HG03521 (cell line): ENCODE data around the gene PPP1R13B.

Experiments
- ATAC-seq: cut with Tn5 transposase; IDR thresholded peaks from one replicate; pipeline ENCODE4 v1.9.1; 2021; ENCODE audit warnings: mild to moderate bottlenecking, moderate library complexity; ENCODE audit not compliant: unreplicated experiment

Gene PPP1R13B

GRCh38 chr14:103746701-103747100, 100.7 kb downstream of the PPP1R13B start:
- ATAC-seq = no peak

- ATAC-seq = no peak
Measured at GRCh38 chr14:103745424-103745823, 102.0 kb downstream of the PPP1R13B start.

GRCh38 chr14:103744621-103745395, 102.6 kb downstream of the PPP1R13B start:
- no peak for ATAC-seq

- ATAC-seq = no peak
Measured at GRCh38 chr14:103743691-103744090, 103.7 kb downstream of the PPP1R13B start.

GRCh38 chr14:103742499-103743255, 104.7 kb downstream of the PPP1R13B start:
- ATAC-seq = no peak

GRCh38 chr14:103741876-103742275, 105.5 kb downstream of the PPP1R13B start:
- no peak for ATAC-seq

GRCh38 chr14:103740991-103741689, 106.2 kb downstream of the PPP1R13B start:
- ATAC-seq = no peak

- no peak for ATAC-seq
Measured at GRCh38 chr14:103739793-103740501, 107.4 kb downstream of the PPP1R13B start.

GRCh38 chr14:103739466-103739792, 107.9 kb downstream of the PPP1R13B start:
- ATAC-seq = no peak

- ATAC-seq = no peak
Measured at GRCh38 chr14:103738701-103739451, 108.5 kb downstream of the PPP1R13B start.

- no peak for ATAC-seq
Measured at GRCh38 chr14:103738166-103738565, 109.2 kb downstream of the PPP1R13B start.

GRCh38 chr14:103737432-103738045, 109.8 kb downstream of the PPP1R13B start:
- ATAC-seq = no peak

- no peak for ATAC-seq
Measured at GRCh38 chr14:103736546-103737431, 110.6 kb downstream of the PPP1R13B start.

GRCh38 chr14:103735815-103736545, 111.4 kb downstream of the PPP1R13B start:
- no peak for ATAC-seq

GRCh38 chr14:103735439-103735814, 111.9 kb downstream of the PPP1R13B start:
- no peak for ATAC-seq

- no peak for ATAC-seq
Measured at GRCh38 chr14:103735022-103735421, 112.4 kb downstream of the PPP1R13B start.

GRCh38 chr14:103734081-103734888, 113.1 kb downstream of the PPP1R13B start:
- no peak for ATAC-seq
